HS-27A (cell line): ENCODE data around the gene MCEMP1.
"Not testable (repeated sequence)": the region's sequence is repeated elsewhere in the genome, so short reads cannot be mapped to it uniquely, and the experiment has no call there.

ENCODE experiments used
- DNase-seq: peaks from one replicate; pipeline ENCODE4 v3.0.0-alpha.2; 2012; ENCODE audit warnings: low read depth, missing footprints

Gene MCEMP1

GRCh38 chr19:7643629-7644549, 33.0 kb upstream of the MCEMP1 start:
- not testable (repeated sequence) for DNase-seq

- DNase-seq: no peak
These were observed 32.4 kb upstream of the MCEMP1 start for GRCh38 chr19:7644550-7644877.

GRCh38 chr19:7645163-7645562, 31.7 kb upstream of the MCEMP1 start:
- no peak for DNase-seq

GRCh38 chr19:7645656-7646425, 31.0 kb upstream of the MCEMP1 start:
- DNase-seq: no peak

GRCh38 chr19:7646426-7646700, 30.5 kb upstream of the MCEMP1 start:
- DNase-seq: no peak

GRCh38 chr19:7647156-7647555, 29.7 kb upstream of the MCEMP1 start:
- no peak for DNase-seq

- no peak for DNase-seq
These were observed 28.4 kb upstream of the MCEMP1 start for GRCh38 chr19:7648265-7649014.

- no peak for DNase-seq
These were observed 26.7 kb upstream of the MCEMP1 start for GRCh38 chr19:7650148-7650547.

- peak; percentile 34 for DNase-seq
These were observed 24.7 kb upstream of the MCEMP1 start for GRCh38 chr19:7652061-7652641.

GRCh38 chr19:7654401-7654800, 22.5 kb upstream of the MCEMP1 start:
- DNase-seq: no peak

GRCh38 chr19:7655581-7655980, 21.3 kb upstream of the MCEMP1 start:
- no peak for DNase-seq

GRCh38 chr19:7657131-7657751, 19.6 kb upstream of the MCEMP1 start:
- DNase-seq: no peak

GRCh38 chr19:7658219-7658686, 18.6 kb upstream of the MCEMP1 start:
- no peak for DNase-seq

GRCh38 chr19:7661744-7662538, 14.9 kb upstream of the MCEMP1 start:
- no peak for DNase-seq

GRCh38 chr19:7662657-7663056, 14.2 kb upstream of the MCEMP1 start:
- no peak for DNase-seq

GRCh38 chr19:7663706-7664105, 13.2 kb upstream of the MCEMP1 start:
- no peak for DNase-seq

- no peak for DNase-seq
These were observed 11.8 kb upstream of the MCEMP1 start for GRCh38 chr19:7665076-7665475.

- DNase-seq: no peak
These were observed 8.0 kb upstream of the MCEMP1 start, which contains the start of gene RETN for GRCh38 chr19:7668842-7669241. Gene RETN (plus strand): TSS chr19:7669049. CDS start chr19:7669327, 278 bp downstream.

GRCh38 chr19:7669641-7670040, 7.2 kb upstream of the MCEMP1 start:
- no peak for DNase-seq

- no peak for DNase-seq
These were observed 6.6 kb upstream of the MCEMP1 start for GRCh38 chr19:7670150-7670783.
